HepG2 (cell line): ENCODE data around the gene FOSB. TPM values are rescaled to one million over a fixed set of nuclear protein-coding genes. Genes with fewer than 3 reads are reported as not detected.

ENCODE experiments used
- ARHGAP35 ChIP-seq: sonication (generic); formaldehyde crosslinking; IDR thresholded peaks from 2 replicates; pipeline ENCODE4 v1.9.0; 2022; ENCODE audit warnings: mild to moderate bottlenecking, inconsistent platforms, moderate library complexity, missing genetic modification reagents, borderline replicate concordance
- ARNTL ChIP-seq: sonication (generic); formaldehyde crosslinking; IDR thresholded peaks from 2 replicates; pipeline ENCODE4 v1.4.0; 2020; ENCODE audit warnings: mild to moderate bottlenecking, missing genetic modification reagents
- ATF4 ChIP-seq, 2 experiments: fragments of 450-650 bp in 1 of 2; sonication (generic) in 1 of 2; formaldehyde crosslinking; IDR thresholded peaks; 2 replicates each; pipeline versions ENCODE4 v1.5.0 to v1.8.0; 2020 to 2022; ENCODE audit warnings: mild to moderate bottlenecking in 1 of 2, missing genetic modification reagents in 1 of 2
- DMAP1 ChIP-seq: IDR thresholded peaks from 2 replicates; pipeline ENCODE4 v1.6.1; 2016
- ELF1 ChIP-seq: sonication (generic); formaldehyde crosslinking; IDR thresholded peaks from 2 replicates; pipeline ENCODE4 v1.4.0; 2020; ENCODE audit warnings: missing genetic modification reagents
- GABPB1 ChIP-seq: IDR thresholded peaks from 2 replicates; pipeline ENCODE4 v1.6.1; 2016; ENCODE audit warnings: mild to moderate bottlenecking, missing genetic modification reagents, moderate library complexity, missing compliant biosample characterization
- HDAC1 ChIP-seq: sonication (generic); formaldehyde crosslinking; IDR thresholded peaks from 2 replicates; pipeline ENCODE4 v1.5.1; 2020; ENCODE audit warnings: mild to moderate bottlenecking, missing genetic modification reagents
- IKZF5 ChIP-seq: IDR thresholded peaks from 2 replicates; pipeline ENCODE4 v1.6.1; 2018; ENCODE audit warnings: missing genetic modification reagents, mild to moderate bottlenecking, missing compliant biosample characterization
- MED1 ChIP-seq: sonication (generic); formaldehyde crosslinking; IDR thresholded peaks from 2 replicates; pipeline ENCODE4 v1.4.0; 2020; ENCODE audit warnings: missing genetic modification reagents
- MLX ChIP-seq: IDR thresholded peaks from 2 replicates; pipeline ENCODE4 v1.6.1; 2016
- NR2F6 ChIP-seq, 2 experiments: IDR thresholded peaks; 2 replicates each; pipeline ENCODE4 v1.6.1; 2016; ENCODE audit warnings: antibody characterized with exemption in 1 of 2, mild to moderate bottlenecking in 1 of 2
- RAD51 ChIP-seq: fragments of 450-650 bp; IDR thresholded peaks from 2 replicates; pipeline ENCODE4 v1.6.1; 2016; ENCODE audit warnings: borderline replicate concordance
- RARA ChIP-seq: IDR thresholded peaks from 2 replicates; pipeline ENCODE4 v1.6.1; 2016; ENCODE audit warnings: missing genetic modification reagents, missing compliant biosample characterization
- RBM39 ChIP-seq: fragments of 200-400 bp; formaldehyde crosslinking; IDR thresholded peaks from one replicate; pipeline ENCODE4 v1.6.1; 2018; ENCODE audit warnings: antibody characterized with exemption, mild to moderate bottlenecking, low read depth, low read length; ENCODE audit not compliant: poor library complexity, severe bottlenecking
- RXRA ChIP-seq: sonication (generic); formaldehyde crosslinking; IDR thresholded peaks from 2 replicates; pipeline ENCODE4 v1.5.1; 2020; ENCODE audit warnings: missing genetic modification reagents
- RXRB ChIP-seq: IDR thresholded peaks from 2 replicates; pipeline ENCODE4 v1.6.1; 2016; ENCODE audit warnings: borderline replicate concordance, missing genetic modification reagents, missing compliant biosample characterization
- SALL1 ChIP-seq: sonication (generic); formaldehyde crosslinking; IDR thresholded peaks from 2 replicates; pipeline ENCODE4 v1.8.0; 2022; ENCODE audit warnings: mild to moderate bottlenecking, missing genetic modification reagents
- SOX5 ChIP-seq: IDR thresholded peaks from 2 replicates; pipeline ENCODE4 v1.6.1; 2016; ENCODE audit warnings: borderline replicate concordance
- TCF12 ChIP-seq, 2 experiments: fragments of 450-650 bp in 1 of 2; sonication (generic) in 1 of 2; formaldehyde crosslinking in 1 of 2; IDR thresholded peaks; 2 replicates each; pipeline versions ENCODE4 v1.6.1 to v1.8.0; 2017 to 2022; ENCODE audit warnings: antibody characterized with exemption in 1 of 2, mild to moderate bottlenecking in 1 of 2, missing genetic modification reagents in 1 of 2, moderate library complexity in 1 of 2
- TEAD3 ChIP-seq: optimal IDR thresholded peaks from 2 replicates; pipeline ENCODE3; 2016; ENCODE audit warnings: borderline replicate concordance
- TEF ChIP-seq: sonication (generic); formaldehyde crosslinking; IDR thresholded peaks from 2 replicates; pipeline ENCODE4 v1.5.0; 2020; ENCODE audit warnings: missing genetic modification reagents
- TOE1 ChIP-seq: sonication (generic); formaldehyde crosslinking; IDR thresholded peaks from 2 replicates; pipeline ENCODE4 v1.4.0; 2020; ENCODE audit warnings: mild to moderate bottlenecking, missing genetic modification reagents
- ZNF33A ChIP-seq: sonication (generic); formaldehyde crosslinking; IDR thresholded peaks from 2 replicates; pipeline ENCODE4 v1.5.1; 2020; ENCODE audit warnings: missing genetic modification reagents, mild to moderate bottlenecking, moderate library complexity, borderline replicate concordance
- ZNF768 ChIP-seq: sonication (generic); formaldehyde crosslinking; IDR thresholded peaks from 2 replicates; pipeline ENCODE4 v1.4.0; 2020; ENCODE audit warnings: missing genetic modification reagents
- polyA plus RNA-seq, 8 experiments: library from polyadenylated mRNA; depleted of rRNA in 3 of 8; stranded (reverse) in 7 of 8; unstranded in 1 of 8; fragments of >200 nt; fragmentation: Illumina TruSeq in 4 of 8; extraction: Trizol in 4 of 8; gene quantifications; 2 replicates each; pipeline versions ENCODE4 v1.2.1 to v1.2.3, GENCODE V29; 2011 to 2016; ENCODE audit warnings: low read depth in 4 of 8, missing spikeins in 1 of 8, mixed read lengths in 1 of 8; ENCODE audit not compliant: insufficient read depth in 1 of 8
- total RNA-seq, 5 experiments: library from RNA; depleted of rRNA; stranded (reverse); fragments of >200 nt; fragmentation: Illumina TruSeq; extraction: Trizol; gene quantifications; 2 replicates each; pipeline ENCODE4 v1.2.3, GENCODE V29; 2016; ENCODE audit warnings: low read depth in 1 of 5

The FOSB gene
- total and polyA plus RNA-seq, 2 of the 13 experiments (the other 11 are each of a cell fraction or from before 2014, with no cell fraction given): 2.8 to 6.0 TPM

- TF ChIP-seq RAD51: peak; percentile 87; the same call in 1 of the 2 replicates
- peak; percentile 94 for TF ChIP-seq RXRB
- TF ChIP-seq IKZF5: peak; percentile 89
- peak; percentile 45; the same call in 1 of the 2 replicates for TF ChIP-seq ZNF768 (CRISPR knock-in tag)
- TF ChIP-seq TEAD3 (CRISPR knock-in tag): peak; percentile 55
- TF ChIP-seq ZNF33A (CRISPR knock-in tag): no peak
- peak; percentile 82; the same call in 1 of the 2 replicates for TF ChIP-seq RXRA (CRISPR knock-in tag)
- TF ChIP-seq ELF1 (CRISPR knock-in tag): 0 out of 2 replicates have a peak, but pooled peaks have one; percentile 14
- TF ChIP-seq NR2F6 (IDR thresholded peaks at IDR 0.05): no peak
- peak; percentile 75; the same call in 1 of the 2 replicates for TF ChIP-seq NR2F6 (CRISPR knock-in tag; IDR thresholded peaks at IDR 0.05)
- 0 out of 2 replicates have a peak, but pooled peaks have one; percentile 18 for TF ChIP-seq HDAC1 (CRISPR knock-in tag)
- peak; percentile 84 for TF ChIP-seq ARNTL
- TF ChIP-seq ATF4 (CRISPR knock-in tag; IDR thresholded peaks at IDR 0.05): 0 out of 4 replicates have a peak, but pooled peaks of 1 of the 2 experiments have one; percentile 34
- peak; percentile 56; the same call in 1 of the 2 replicates for TF ChIP-seq TEF (CRISPR knock-in tag)
- TF ChIP-seq ARHGAP35: no peak
- TF ChIP-seq SALL1 (CRISPR knock-in tag): 0 out of 2 replicates have a peak, but pooled peaks have one; percentile 11
- TF ChIP-seq RARA: peak; percentile 81
- TF ChIP-seq SOX5 (CRISPR knock-in tag): peak; percentile 15; the same call in 1 of the 2 replicates
- TF ChIP-seq DMAP1 (CRISPR knock-in tag): no peak
- peak; percentile 56 for TF ChIP-seq MED1 (CRISPR knock-in tag)
- TF ChIP-seq MLX: peak; percentile 87
- no peak for TF ChIP-seq TOE1 (CRISPR knock-in tag)
- TF ChIP-seq TCF12 (IDR thresholded peaks at IDR 0.05): no peak
- no peak for TF ChIP-seq TCF12 (CRISPR knock-in tag; IDR thresholded peaks at IDR 0.05)
- peak; percentile 74 for TF ChIP-seq GABPB1
- TF ChIP-seq RBM39: no peak
Observed at GRCh38 chr19:45448887-45449299, 18.9 kb upstream of the FOSB start (continued).
